Esophagus muscularis mucosa (tissue), 4 donors: ENCODE data around the gene LCP2. TPM values are rescaled to one million over a fixed set of nuclear protein-coding genes. Genes with fewer than 3 reads are reported as not detected.

ENCODE experiments used
- DNase-seq: peaks from one replicate; pipeline ENCODE4 v3.0.0-alpha.2; 2017; ENCODE audit errors: extremely low spot score
- H3K27ac ChIP-seq, 4 donors: fragments of 200-600 bp; sonication (generic); replicated peaks in 1 of 4; 1 replicate in 3 of 4; 2 replicates in 1 of 4; pipeline ENCODE4 v1.5.1; 2016 to 2019; ENCODE audit warnings: mild to moderate bottlenecking in 1 of 4
- H3K27me3 ChIP-seq, 4 donors: fragments of 200-600 bp; sonication (generic); one replicate each; pipeline versions ENCODE4 v1.5.1 to v1.6.0; 2016 to 2019
- H3K36me3 ChIP-seq, 4 donors: fragments of 200-600 bp; sonication (generic); one replicate each; pipeline ENCODE4 v1.5.1; 2016 to 2019
- H3K4me1 ChIP-seq, 4 donors: fragments of 200-600 bp; sonication (generic); one replicate each; pipeline ENCODE4 v1.5.1; 2016 to 2019
- H3K4me3 ChIP-seq, 4 donors: fragments of 200-600 bp; sonication (generic); 1 replicate in 2 of 4; 2 replicates in 2 of 4; pipeline ENCODE4 v1.5.1; 2016 to 2019; ENCODE audit warnings: mild to moderate bottlenecking in 4 of 4, moderate library complexity in 1 of 4
- H3K9me3 ChIP-seq, 4 donors: fragments of 200-600 bp; sonication (generic); 1 replicate in 3 of 4; 2 replicates in 1 of 4; pipeline ENCODE4 v1.5.1; 2016 to 2019
- CTCF ChIP-seq, 3 experiments: fragments of 200-600 bp in 2 of 3; fragments of 450-650 bp in 1 of 3; sonication (generic) in 2 of 3; IDR thresholded peaks; one replicate each; pipeline ENCODE4 v1.5.1; 2017 to 2019; ENCODE audit warnings: antibody characterized with exemption in 3 of 3, mild to moderate bottlenecking in 2 of 3, moderate library complexity in 1 of 3
- EP300 ChIP-seq: sonication (generic); formaldehyde crosslinking; IDR thresholded peaks from one replicate; pipeline ENCODE4 v1.6.1; 2017; ENCODE audit warnings: antibody characterized with exemption
- POLR2A ChIP-seq: fragments of 450-650 bp; IDR thresholded peaks from one replicate; pipeline ENCODE4 v1.6.1; 2017; ENCODE audit warnings: antibody characterized with exemption, moderate library complexity, mild to moderate bottlenecking, low read depth
- POLR2AphosphoS5 ChIP-seq, 2 donors: sonication (generic); formaldehyde crosslinking; IDR thresholded peaks; one replicate each; pipeline ENCODE4 v1.6.1; 2017; ENCODE audit warnings: antibody characterized with exemption in 2 of 2
- WGBS: methylation state at CpG from one replicate; pipeline ENCODE4 v1.1.5; 2018; 5-methylcytosine and 5-hydroxymethylcytosine counted together
- intact Hi-C: fragments of 100-400 bp; cut with DNase I; formaldehyde crosslinking; loops from one replicate; pipeline ENCODE4 v1.15.1; 2023
- total RNA-seq, 4 donors: library from RNA; depleted of rRNA; stranded (reverse); fragments of >200 nt; gene quantifications; one replicate each; pipeline versions ENCODE4 v1.1.0 to v1.2.1, GENCODE V29; 2016

Gene LCP2
- total RNA-seq, 4 donors from 2014 or later, result 6.8 to 20.4 (median 9.0) TPM

GRCh38 chr5:170311511-170312300 is 14.1 kb upstream of the LCP2 start:
- no peak for DNase-seq
- H3K9me3 ChIP-seq, result no peaks in the 10 kb centered on the region
- H3K36me3 ChIP-seq, result no peaks in the 10 kb centered on the region
- intact Hi-C loops, result no loop called here
- H3K4me3 ChIP-seq, result no peak overlapping the region
- 73% methylated on average over 7 of the region's 7 CpGs for WGBS
- H3K27me3 ChIP-seq, result peaks cover 0 to 13% (median 0%) of the 10 kb centered on the region in 4 donors
- no peak overlapping the region for H3K27ac ChIP-seq
- H3K4me1 ChIP-seq, result peaks cover 29 to 58% (median 43%) of the 10 kb centered on the region in 4 donors
- TF ChIP-seq CTCF (IDR thresholded peaks at IDR 0.05), result no peak
- TF ChIP-seq POLR2AphosphoS5 (IDR thresholded peaks at IDR 0.05), result no peak
- no peak for TF ChIP-seq EP300
- TF ChIP-seq POLR2A, result no peak

GRCh38 chr5:170310256-170310926 is 12.8 kb upstream of the LCP2 start:
- intact Hi-C loops, result no loop called here
- H3K27ac ChIP-seq, result no peak overlapping the region
- H3K4me1 ChIP-seq, result peaks cover 25 to 63% (median 42%) of the 10 kb centered on the region in 4 donors
- DNase-seq, result no peak
- H3K9me3 ChIP-seq, result no peaks in the 10 kb centered on the region
- WGBS, result 76% methylated on average over 5 of the region's 5 CpGs
- TF ChIP-seq POLR2AphosphoS5 (IDR thresholded peaks at IDR 0.05) (no peak), EP300 (no peak), CTCF (IDR thresholded peaks at IDR 0.05) (no peak), POLR2A (no peak)
- H3K4me3 ChIP-seq, result no peak overlapping the region
- H3K36me3 ChIP-seq, result no peaks in the 10 kb centered on the region
- H3K27me3 ChIP-seq, result peaks cover 0 to 13% (median 0%) of the 10 kb centered on the region in 4 donors

- TF ChIP-seq EP300 (no peak), CTCF (IDR thresholded peaks at IDR 0.05) (no peak), POLR2AphosphoS5 (IDR thresholded peaks at IDR 0.05) (no peak), POLR2A (no peak)
- Histone ChIP-seq H3K27me3 (peaks cover 0 to 13% (median 0%) of the 10 kb centered on the region in 4 donors), H3K4me3 (no peak overlapping the region), H3K9me3 (no peaks in the 10 kb centered on the region), H3K36me3 (no peaks in the 10 kb centered on the region), H3K27ac (peak overlapping the region; percentile 64 to 77 (median 70)), H3K4me1 (peaks cover 16 to 54% (median 33%) of the 10 kb centered on the region in 4 donors)
- intact Hi-C loops, result no loop called here
- no peak for DNase-seq
- 85% methylated on average over 2 of the region's 2 CpGs for WGBS
These were observed 11.1 kb upstream of the LCP2 start for GRCh38 chr5:170308686-170309085.

- peak overlapping the region; percentile 64 to 77 (median 70) for H3K27ac ChIP-seq
- intact Hi-C loops, result no loop called here
- WGBS, result 55% methylated on average over 15 of the region's 15 CpGs
These were observed 10.2 kb upstream of the LCP2 start for GRCh38 chr5:170307575-170308465.

More at GRCh38 chr5:170307575-170308465, 10.2 kb upstream of the LCP2 start:
- peaks cover 0 to 13% (median 0%) of the 10 kb centered on the region in 4 donors for H3K27me3 ChIP-seq
- peaks cover 25 to 62% (median 39%) of the 10 kb centered on the region in 4 donors for H3K4me1 ChIP-seq
- no peaks in the 10 kb centered on the region for H3K9me3 ChIP-seq
- H3K4me3 ChIP-seq, result no peak overlapping the region
- DNase-seq, result peak; percentile 98
- H3K36me3 ChIP-seq, result no peaks in the 10 kb centered on the region
- TF ChIP-seq POLR2A, result no peak
- TF ChIP-seq CTCF (IDR thresholded peaks at IDR 0.05), result no peak
- TF ChIP-seq EP300, result peak; percentile 16
- TF ChIP-seq POLR2AphosphoS5 (IDR thresholded peaks at IDR 0.05), result peak; percentile 82 to 93
